Epidermal melanocyte (primary cell): ENCODE measurements around the gene EIF2S2.

ENCODE experiments used
- DNase-seq: peaks from one replicate; pipeline ENCODE4 v3.0.0; 2011; ENCODE audit warnings: low spot score; ENCODE audit not compliant: insufficient read length

The EIF2S2 gene

GRCh38 chr20:34122274-34122980, 10.4 kb upstream of the EIF2S2 start:
- no peak for DNase-seq

GRCh38 chr20:34120213-34120612, 8.2 kb upstream of the EIF2S2 start:
- no peak for DNase-seq

GRCh38 chr20:34115232-34115631, 3.2 kb upstream of the EIF2S2 start:
- no peak for DNase-seq

GRCh38 chr20:34114809-34115208, 2.8 kb upstream of the EIF2S2 start:
- DNase-seq, result no peak

- no peak for DNase-seq
These were observed 608 bp upstream of the EIF2S2 start for GRCh38 chr20:34112600-34113101.

- no peak for DNase-seq
These were observed 1.1 kb downstream of the EIF2S2 start for GRCh38 chr20:34110745-34111641.

GRCh38 chr20:34110025-34110744, 1.9 kb downstream of the EIF2S2 start:
- no peak for DNase-seq

- DNase-seq, result no peak
These were observed 2.6 kb downstream of the EIF2S2 start for GRCh38 chr20:34109442-34109841.

GRCh38 chr20:34108616-34109174, 3.3 kb downstream of the EIF2S2 start:
- no peak for DNase-seq

GRCh38 chr20:34105978-34106675, 5.9 kb downstream of the EIF2S2 start:
- no peak for DNase-seq

GRCh38 chr20:34104059-34104458, 8.0 kb downstream of the EIF2S2 start:
- no peak for DNase-seq

GRCh38 chr20:34102342-34102741, 9.7 kb downstream of the EIF2S2 start:
- no peak for DNase-seq

- no peak for DNase-seq
These were observed 11.5 kb downstream of the EIF2S2 start for GRCh38 chr20:34100576-34100975.

GRCh38 chr20:34099675-34100074, 12.4 kb downstream of the EIF2S2 start:
- DNase-seq, result no peak

- DNase-seq, result no peak
These were observed 13.5 kb downstream of the EIF2S2 start for GRCh38 chr20:34098570-34098969.

GRCh38 chr20:34096699-34097444, 15.2 kb downstream of the EIF2S2 start:
- no peak for DNase-seq

- DNase-seq, result no peak
These were observed 16.2 kb downstream of the EIF2S2 start for GRCh38 chr20:34095825-34096224.

- DNase-seq, result no peak
These were observed 18.1 kb downstream of the EIF2S2 start for GRCh38 chr20:34093895-34094294.

- no peak for DNase-seq
These were observed 20.3 kb downstream of the EIF2S2 start for GRCh38 chr20:34091637-34092200.

GRCh38 chr20:34090645-34091044, 21.4 kb downstream of the EIF2S2 start:
- no peak for DNase-seq
